Measurements from ENCODE around the gene PSMD13. TPM values are rescaled to one million over a fixed set of nuclear protein-coding genes. Genes with fewer than 3 reads are reported as not detected.

The PSMD13 gene
- polyA plus RNA-seq, 1 donor (not counting 4 experiments of a cell fraction or from before 2014, with no cell fraction given): 184 TPM

- Histone ChIP-seq H3K27me3 (ENCODE audit: control insufficient read depth, extremely low read depth, insufficient read depth, low read length) (no peaks in the 10 kb centered on the region), H3K9ac (ENCODE audit: control insufficient read depth, extremely low read depth, insufficient read depth, low read length) (no peak overlapping the region), H3K9me3 (ENCODE audit: control insufficient read depth, low read depth, low read length) (no peaks in the 10 kb centered on the region), H2AFZ (ENCODE audit: control insufficient read depth, low read length) (no peak overlapping the region), H3K27ac (ENCODE audit: control insufficient read depth, insufficient read depth, low read length) (no peak overlapping the region), H3K4me3 (ENCODE audit: control insufficient read depth in 2 of 3, extremely low read depth in 1 of 3, insufficient read depth in 2 of 3, low read depth in 1 of 3, low read length in 3 of 3) (no peak overlapping the region), H3K9me1 (ENCODE audit: control insufficient read depth, extremely low read depth, insufficient read depth, low read length) (no peaks in the 10 kb centered on the region), H3K4me1 (ENCODE audit: control insufficient read depth, extremely low read depth, insufficient read depth, low read length) (no peaks in the 10 kb centered on the region), H3K36me3 (ENCODE audit: control insufficient read depth in 2 of 2, extremely low read depth in 1 of 2, insufficient read depth in 2 of 2, low read length in 2 of 2) (peaks cover 0 to 7% of the 10 kb centered on the region in 2 experiments), H3K4me2 (ENCODE audit: control insufficient read depth, extremely low read depth, insufficient read depth, low read depth, low read length) (no peak overlapping the region), H3K79me2 (ENCODE audit: control insufficient read depth, insufficient read depth, low read length) (no peaks in the 10 kb centered on the region), H4K20me1 (ENCODE audit: control insufficient read depth, extremely low read depth, insufficient read depth, low read length) (no peaks in the 10 kb centered on the region)
- dilution Hi-C loops (cut with MboI; ENCODE audit: extremely low pct_ligation_motif_present, low sequenced_read_pairs): no loop called here
- DNase-seq (ENCODE audit: low read depth, low spot score): no peak
- no peak for FAIRE-seq
- TF ChIP-seq EZH2 (IDR thresholded peaks at IDR 0.05; ENCODE audit: low read length) (no peak), CTCF (optimal IDR thresholded peaks at IDR 0.05 in 1 of 3, IDR thresholded peaks at IDR 0.05 in 1 of 3, conservative IDR thresholded peaks at IDR 0.05 in 1 of 3; ENCODE audit: extremely low read depth in 1 of 3, insufficient read depth in 2 of 3, low read length in 3 of 3) (peak; percentile 10 to 29 (median 21))
These were observed 21.2 kb downstream of the PSMD13 start for GRCh38 chr11:257766-258493.

- Histone ChIP-seq H3K79me2 (ENCODE audit: control insufficient read depth, insufficient read depth, low read length) (no peaks in the 10 kb centered on the region), H3K27ac (ENCODE audit: control insufficient read depth, insufficient read depth, low read length) (no peak overlapping the region), H3K4me1 (ENCODE audit: control insufficient read depth, extremely low read depth, insufficient read depth, low read length) (no peaks in the 10 kb centered on the region), H3K4me2 (ENCODE audit: control insufficient read depth, extremely low read depth, insufficient read depth, low read depth, low read length) (no peak overlapping the region), H3K27me3 (ENCODE audit: control insufficient read depth, extremely low read depth, insufficient read depth, low read length) (no peaks in the 10 kb centered on the region), H2AFZ (ENCODE audit: control insufficient read depth, low read length) (no peak overlapping the region), H3K4me3 (ENCODE audit: control insufficient read depth in 2 of 3, extremely low read depth in 1 of 3, insufficient read depth in 2 of 3, low read depth in 1 of 3, low read length in 3 of 3) (no peak overlapping the region), H3K9me3 (ENCODE audit: control insufficient read depth, low read depth, low read length) (no peaks in the 10 kb centered on the region), H4K20me1 (ENCODE audit: control insufficient read depth, extremely low read depth, insufficient read depth, low read length) (no peaks in the 10 kb centered on the region), H3K9me1 (ENCODE audit: control insufficient read depth, extremely low read depth, insufficient read depth, low read length) (no peaks in the 10 kb centered on the region), H3K9ac (ENCODE audit: control insufficient read depth, extremely low read depth, insufficient read depth, low read length) (no peak overlapping the region), H3K36me3 (ENCODE audit: control insufficient read depth in 2 of 2, extremely low read depth in 1 of 2, insufficient read depth in 2 of 2, low read length in 2 of 2) (no peaks in the 10 kb centered on the region)
- dilution Hi-C loops (cut with MboI; ENCODE audit: extremely low pct_ligation_motif_present, low sequenced_read_pairs): no loop called here
- DNase-seq (ENCODE audit: low read depth, low spot score) (no peak), FAIRE-seq (no peak)
- no peak for TF ChIP-seq EZH2 (IDR thresholded peaks at IDR 0.05; ENCODE audit: low read length)
These were observed 22.6 kb downstream of the PSMD13 start for GRCh38 chr11:259413-259812.

- DNase-seq (ENCODE audit: low read depth, low spot score) (no peak), FAIRE-seq (no peak)
- Histone ChIP-seq H3K9me1 (ENCODE audit: control insufficient read depth, extremely low read depth, insufficient read depth, low read length) (no peaks in the 10 kb centered on the region), H3K27ac (ENCODE audit: control insufficient read depth, insufficient read depth, low read length) (no peak overlapping the region), H4K20me1 (ENCODE audit: control insufficient read depth, extremely low read depth, insufficient read depth, low read length) (no peaks in the 10 kb centered on the region), H3K36me3 (ENCODE audit: control insufficient read depth in 2 of 2, extremely low read depth in 1 of 2, insufficient read depth in 2 of 2, low read length in 2 of 2) (no peaks in the 10 kb centered on the region), H3K27me3 (ENCODE audit: control insufficient read depth, extremely low read depth, insufficient read depth, low read length) (no peaks in the 10 kb centered on the region), H3K9ac (ENCODE audit: control insufficient read depth, extremely low read depth, insufficient read depth, low read length) (no peak overlapping the region), H3K4me1 (ENCODE audit: control insufficient read depth, extremely low read depth, insufficient read depth, low read length) (no peaks in the 10 kb centered on the region), H3K4me3 (ENCODE audit: control insufficient read depth in 2 of 3, extremely low read depth in 1 of 3, insufficient read depth in 2 of 3, low read depth in 1 of 3, low read length in 3 of 3) (no peak overlapping the region), H3K4me2 (ENCODE audit: control insufficient read depth, extremely low read depth, insufficient read depth, low read depth, low read length) (no peak overlapping the region), H3K79me2 (ENCODE audit: control insufficient read depth, insufficient read depth, low read length) (no peaks in the 10 kb centered on the region), H2AFZ (ENCODE audit: control insufficient read depth, low read length) (no peak overlapping the region), H3K9me3 (ENCODE audit: control insufficient read depth, low read depth, low read length) (no peaks in the 10 kb centered on the region)
- dilution Hi-C loops (cut with MboI; ENCODE audit: extremely low pct_ligation_motif_present, low sequenced_read_pairs): no loop called here
- TF ChIP-seq CTCF (optimal IDR thresholded peaks at IDR 0.05 in 1 of 3, IDR thresholded peaks at IDR 0.05 in 1 of 3, conservative IDR thresholded peaks at IDR 0.05 in 1 of 3; ENCODE audit: extremely low read depth in 1 of 3, insufficient read depth in 2 of 3, low read length in 3 of 3) (no peak), EZH2 (IDR thresholded peaks at IDR 0.05; ENCODE audit: low read length) (no peak)
These were observed 24.8 kb downstream of the PSMD13 start for GRCh38 chr11:261624-262023.

All from keratinocyte (primary cell).